Hematopoietic multipotent progenitor cell treated with erythropoietin and hydrocortisone succinate and interleukin-3 and kit ligand, for 8 days (in vitro differentiated cells): ENCODE data around the gene URM1.

Source experiments
- DNase-seq: peaks from one replicate; pipeline ENCODE4 v3.0.0-alpha.2; 2015

The URM1 gene

DNA sequence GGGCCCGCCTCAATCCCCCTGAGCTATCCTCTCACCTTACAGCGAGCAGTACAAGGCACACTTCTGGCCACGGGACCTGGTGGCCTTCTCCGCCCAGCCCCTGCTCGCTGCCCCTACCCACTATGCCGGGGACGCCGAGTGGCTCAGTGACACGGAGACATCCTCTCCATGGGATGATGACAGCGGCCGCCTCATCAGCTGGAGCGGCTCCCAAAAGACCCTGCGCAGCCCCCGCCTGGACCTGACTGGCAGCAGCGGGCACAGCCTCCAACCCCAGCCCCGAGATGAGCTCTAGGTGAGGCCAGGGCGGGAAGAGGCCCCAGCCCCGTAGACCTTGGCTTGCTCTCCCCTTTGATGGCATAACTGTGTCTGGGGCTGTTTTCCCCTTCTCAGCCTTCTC, 64.4 kb downstream of the URM1 start:
- no peak for DNase-seq

DNA sequence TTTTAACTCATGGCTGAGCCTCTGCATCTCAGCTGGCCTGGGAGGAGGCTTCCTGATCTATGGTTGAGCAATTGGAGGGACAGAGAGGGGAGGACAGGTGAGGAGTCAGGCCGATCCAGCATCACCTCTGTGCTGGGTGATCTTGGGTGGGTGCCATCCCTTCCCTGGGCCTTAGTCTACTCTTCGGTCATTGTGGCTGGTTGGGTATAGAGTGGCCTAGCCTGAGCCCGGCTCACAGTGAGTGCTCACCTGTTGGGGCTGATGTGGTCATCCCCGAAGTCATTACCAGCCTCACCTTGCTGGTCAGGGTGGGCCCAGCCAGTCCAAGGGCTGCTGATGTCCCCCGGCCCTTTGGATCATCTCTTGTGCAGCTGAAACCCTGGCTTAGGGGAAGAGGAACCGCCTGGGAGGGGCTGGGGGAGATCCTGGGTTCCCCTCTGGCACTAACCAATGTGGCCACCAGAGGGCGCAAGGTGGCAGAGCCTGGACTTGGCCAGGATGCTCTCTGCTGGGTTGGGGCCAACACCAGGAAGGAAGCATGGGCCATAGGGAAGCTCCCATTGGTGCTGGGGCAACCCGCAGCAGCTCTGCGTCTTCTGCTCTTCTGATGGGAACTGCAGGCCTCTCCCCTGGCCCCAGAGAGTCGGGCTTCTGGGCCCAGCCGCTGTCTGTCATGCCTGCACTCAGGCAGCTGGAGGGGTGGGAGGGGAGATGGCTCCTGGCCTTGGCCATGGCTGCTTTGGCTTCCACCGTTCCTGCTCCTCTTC, 67.4 kb downstream of the URM1 start:
- DNase-seq, result peak; percentile 75

DNA sequence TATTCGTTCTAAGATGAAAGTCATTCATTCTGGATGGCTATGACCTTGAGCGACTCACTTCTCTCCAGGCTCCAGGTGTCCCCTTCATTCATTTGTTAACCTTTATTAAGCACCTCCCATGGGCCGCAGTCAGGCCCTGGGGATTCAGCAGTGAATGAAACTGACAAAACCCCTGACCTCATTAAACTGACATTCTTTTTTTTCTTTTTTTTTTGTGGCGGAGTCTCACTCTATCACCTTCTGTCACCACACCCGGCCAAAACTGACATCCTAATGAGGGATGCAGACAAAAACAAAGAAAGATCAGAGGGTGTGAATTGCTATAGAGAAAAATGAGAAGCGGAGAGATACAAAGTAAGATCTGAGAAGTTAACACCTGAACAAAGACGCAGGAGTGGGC, 68.1 kb downstream of the URM1 start:
- DNase-seq, result no peak
